CD8-positive, alpha-beta memory T cell (primary cell): ENCODE data around the gene CRY1. TPM values are rescaled to one million over a fixed set of nuclear protein-coding genes. Genes with fewer than 3 reads are reported as not detected.

Experiments
- CTCF ChIA-PET: fragments of 350-600 bp; sonication (Branson Sonifier 250); formaldehyde crosslinking; loops from one replicate; lab custom pipeline; 2021; ENCODE audit warnings: antibody characterized with exemption; lab: Charles Lee
- POLR2A ChIA-PET: fragments of 350-600 bp; sonication (Branson Sonifier 250); formaldehyde crosslinking; loops from one replicate; lab custom pipeline; 2021; ENCODE audit warnings: antibody characterized with exemption; lab: Charles Lee
- DNase-seq, 5 donors: peaks; one replicate each; pipeline versions ENCODE4 v3.0.0 to v3.0.0-alpha.2; 2020 to 2022; ENCODE audit warnings: mixed read lengths in 1 of 5
- H3K27ac ChIP-seq: one replicate; pipeline ENCODE4 v1.7.0; 2013; ENCODE audit warnings: low read depth, mild to moderate bottlenecking, low read length, moderate library complexity
- H3K27me3 ChIP-seq: 2 replicates; pipeline ENCODE4 v1.7.0; 2013; ENCODE audit warnings: low read length, mild to moderate bottlenecking; ENCODE audit not compliant: insufficient read depth, poor library complexity, severe bottlenecking
- H3K36me3 ChIP-seq: 2 replicates; pipeline ENCODE4 v1.7.0; 2013; ENCODE audit warnings: mild to moderate bottlenecking, low read length, moderate library complexity; ENCODE audit not compliant: insufficient read depth
- H3K4me1 ChIP-seq: 2 replicates; pipeline ENCODE4 v1.7.0; 2013; ENCODE audit warnings: mild to moderate bottlenecking, low read length, moderate library complexity; ENCODE audit not compliant: insufficient read depth
- H3K4me3 ChIP-seq: 2 replicates; pipeline ENCODE4 v1.7.0; 2013; ENCODE audit warnings: mild to moderate bottlenecking, low read length
- H3K9me3 ChIP-seq: 2 replicates; pipeline ENCODE4 v1.7.0; 2013; ENCODE audit warnings: mild to moderate bottlenecking, low read length
- H3K27ac Mint-ChIP-seq, 8 donors: one replicate each; pipeline ENCODE4 v1.8.0; 2020 to 2021; ENCODE audit warnings: mixed read lengths in 8 of 8, mild to moderate bottlenecking in 6 of 8, inconsistent platforms in 3 of 8, moderate library complexity in 3 of 8
- H3K27me3 Mint-ChIP-seq, 2 donors: one replicate each; pipeline ENCODE4 v1.8.0; 2020 to 2021; ENCODE audit warnings: mixed read lengths in 2 of 2, mild to moderate bottlenecking in 1 of 2, moderate library complexity in 1 of 2
- H3K36me3 Mint-ChIP-seq, 3 donors: one replicate each; pipeline ENCODE4 v1.8.0; 2020 to 2021; ENCODE audit warnings: mixed read lengths in 3 of 3, inconsistent platforms in 1 of 3, mild to moderate bottlenecking in 1 of 3
- H3K4me1 Mint-ChIP-seq, 3 donors: one replicate each; pipeline ENCODE4 v1.8.0; 2020 to 2021; ENCODE audit warnings: mixed read lengths in 3 of 3, inconsistent platforms in 1 of 3, mild to moderate bottlenecking in 1 of 3
- H3K4me3 Mint-ChIP-seq, 7 donors: one replicate each; pipeline ENCODE4 v1.8.0; 2020 to 2021; ENCODE audit warnings: mixed read lengths in 7 of 7, mild to moderate bottlenecking in 6 of 7, moderate library complexity in 4 of 7, inconsistent platforms in 2 of 7
- H3K9me3 Mint-ChIP-seq, 5 donors: one replicate each; pipeline ENCODE4 v1.8.0; 2020 to 2022; ENCODE audit warnings: mixed read lengths in 5 of 5, mild to moderate bottlenecking in 3 of 5, moderate library complexity in 2 of 5, inconsistent platforms in 1 of 5
- polyA plus RNA-seq: library from polyadenylated mRNA; unstranded; fragments of 300-500 nt; fragmentation: Illumina TruSeq; gene quantifications from one replicate; pipeline ENCODE4 v1.2.3, GENCODE V29; 2021
- total RNA-seq, 2 experiments: library from RNA; stranded (reverse); gene quantifications; one replicate each; pipeline ENCODE4 v1.2.3, GENCODE V29; 2021

CRY1 gene
- total and polyA plus RNA-seq, 3 experiments from 2014 or later, result 29.0 to 38.8 (median 36.6) TPM

DNA sequence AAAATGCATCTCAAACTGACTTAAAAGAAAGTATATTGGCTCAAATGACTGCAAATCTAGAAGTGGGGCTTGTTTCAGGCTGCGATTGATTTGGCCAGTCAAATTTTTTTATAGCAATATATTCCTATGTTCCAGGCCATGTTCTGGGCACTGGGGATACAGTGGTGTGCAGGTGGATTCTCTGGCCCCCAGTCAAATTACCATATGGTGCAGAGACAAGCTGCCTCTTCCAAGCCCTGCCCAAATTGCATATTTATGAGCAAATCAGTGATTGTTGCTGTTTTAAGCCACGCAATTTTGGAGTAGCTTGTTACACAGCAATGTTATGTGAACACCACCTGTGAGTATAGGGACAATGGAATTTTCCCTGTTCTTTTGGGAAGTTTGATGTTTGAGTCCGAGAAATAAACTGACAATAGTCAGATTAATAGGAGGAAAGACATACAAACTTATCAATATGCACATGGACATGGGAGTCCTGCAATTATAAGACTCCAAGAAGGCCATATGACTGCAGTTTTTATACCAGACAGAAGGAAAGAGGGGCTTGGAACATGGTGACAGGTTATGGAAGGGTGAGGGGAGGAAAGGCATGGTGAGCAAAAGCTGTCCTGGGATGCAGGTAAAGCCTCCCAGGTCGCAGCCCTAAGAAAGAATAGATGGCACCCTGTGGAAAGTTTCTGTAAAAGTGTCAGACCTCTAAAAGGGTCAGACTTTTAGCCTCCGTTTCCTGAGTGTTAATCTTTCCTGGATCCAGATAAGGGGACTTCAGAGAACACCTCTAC lies 13.1 kb upstream of the CRY1 start:
- Mint-ChIP-seq H3K36me3 (no peaks in the 10 kb centered on the region), H3K4me3 (no peak overlapping the region), H3K4me1 (peaks cover 0 to 4% (median 0%) of the 10 kb centered on the region in 3 donors), H3K9me3 (peaks cover 0 to 2% (median 0%) of the 10 kb centered on the region in 5 donors), H3K27ac (peak overlapping the region in 1 of 8 donors; percentile 25), H3K27me3 (peaks cover 0 to 25% of the 10 kb centered on the region in 2 donors)
- Histone ChIP-seq H3K4me3 (no peak overlapping the region), H3K27me3 (no peaks in the 10 kb centered on the region), H3K27ac (no peak overlapping the region), H3K4me1 (no peaks in the 10 kb centered on the region), H3K9me3 (no peaks in the 10 kb centered on the region), H3K36me3 (no peaks in the 10 kb centered on the region)
- ChIA-PET POLR2A (no interaction called here), CTCF (interaction anchor here (0.7 to 2.4 kb wide), 2 partner anchors 9 to 93 kb away, joined by 3 to 19 read pairs; no protein-coding TSS in a partner anchor)
- no peak for DNase-seq

DNA sequence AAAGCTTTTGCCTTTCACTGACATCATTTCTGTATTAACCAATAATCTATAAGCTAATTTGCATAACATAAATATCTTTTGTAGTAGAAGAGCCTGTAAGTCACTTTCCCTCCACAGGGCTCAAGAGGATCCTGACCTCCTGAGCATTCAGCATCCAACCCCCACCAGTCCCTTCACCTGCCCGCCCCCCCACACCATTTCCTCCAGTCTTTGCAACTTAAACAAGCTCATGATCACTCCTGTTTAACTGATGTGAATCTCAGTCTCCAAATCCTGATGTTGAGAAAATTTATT lies 12.0 kb upstream of the CRY1 start:
- peaks cover 0 to 28% of the 10 kb centered on the region in 2 donors for H3K27me3 Mint-ChIP-seq

DNA sequence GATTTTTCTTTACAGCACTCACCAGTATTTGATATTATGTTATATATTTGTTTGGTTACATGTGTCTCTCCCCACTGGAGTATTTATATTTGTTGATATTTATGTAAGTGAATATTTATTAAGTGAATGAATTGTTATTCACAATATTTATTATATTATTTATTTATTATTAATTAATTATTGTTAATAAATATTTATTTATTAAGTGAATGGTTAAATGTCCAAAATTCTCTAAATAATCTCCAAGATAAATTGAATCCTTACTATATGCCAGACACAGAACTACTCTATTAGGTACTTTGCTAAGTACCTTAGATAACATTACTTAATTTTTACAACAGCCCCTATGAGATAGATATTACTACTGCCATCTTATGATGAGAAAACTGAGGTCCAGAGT lies 10.2 kb upstream of the CRY1 start:
- Histone ChIP-seq H3K36me3 (no peaks in the 10 kb centered on the region), H3K4me1 (no peaks in the 10 kb centered on the region), H3K27me3 (no peaks in the 10 kb centered on the region), H3K9me3 (no peaks in the 10 kb centered on the region), H3K27ac (no peak overlapping the region), H3K4me3 (no peak overlapping the region)
- Mint-ChIP-seq H3K4me1 (peaks cover 0 to 4% (median 0%) of the 10 kb centered on the region in 3 donors), H3K4me3 (no peak overlapping the region), H3K36me3 (no peaks in the 10 kb centered on the region), H3K27me3 (peaks cover 0 to 35% of the 10 kb centered on the region in 2 donors), H3K9me3 (no peaks in the 10 kb centered on the region), H3K27ac (no peak overlapping the region)
- CTCF ChIA-PET, result interaction anchor here (2.9 kb wide), 1 partner anchor 14 kb away, joined by 18 read pairs; no protein-coding TSS in a partner anchor
- no peak for DNase-seq
- POLR2A ChIA-PET, result interaction anchor here (1.3 kb wide), 1 partner anchor 10 kb away, joined by 3 read pairs; the partner anchor contains the start of gene CRY1

More for the DNA sequence above, 12.0 kb upstream of the CRY1 start:
- ChIA-PET CTCF (interaction anchor here (0.7 to 2.9 kb wide), 15 partner anchors 8 to 804 kb away, joined by 3 to 19 read pairs (median 6); no protein-coding TSS in a partner anchor), POLR2A (interaction anchor here (1.2 kb wide), 1 partner anchor 13 kb away, joined by 3 read pairs; no protein-coding TSS in a partner anchor)
- Mint-ChIP-seq H3K27ac (no peak overlapping the region), H3K4me1 (peaks cover 0 to 4% (median 0%) of the 10 kb centered on the region in 3 donors), H3K36me3 (no peaks in the 10 kb centered on the region), H3K9me3 (peaks cover 0 to 2% (median 0%) of the 10 kb centered on the region in 5 donors), H3K4me3 (no peak overlapping the region)
- no peaks in the 10 kb centered on the region for H3K4me1 ChIP-seq
- H3K36me3 ChIP-seq, result no peaks in the 10 kb centered on the region
- no peak for DNase-seq
- no peak overlapping the region for H3K27ac ChIP-seq
- H3K4me3 ChIP-seq, result no peak overlapping the region
- no peaks in the 10 kb centered on the region for H3K27me3 ChIP-seq
- H3K9me3 ChIP-seq, result no peaks in the 10 kb centered on the region

DNA sequence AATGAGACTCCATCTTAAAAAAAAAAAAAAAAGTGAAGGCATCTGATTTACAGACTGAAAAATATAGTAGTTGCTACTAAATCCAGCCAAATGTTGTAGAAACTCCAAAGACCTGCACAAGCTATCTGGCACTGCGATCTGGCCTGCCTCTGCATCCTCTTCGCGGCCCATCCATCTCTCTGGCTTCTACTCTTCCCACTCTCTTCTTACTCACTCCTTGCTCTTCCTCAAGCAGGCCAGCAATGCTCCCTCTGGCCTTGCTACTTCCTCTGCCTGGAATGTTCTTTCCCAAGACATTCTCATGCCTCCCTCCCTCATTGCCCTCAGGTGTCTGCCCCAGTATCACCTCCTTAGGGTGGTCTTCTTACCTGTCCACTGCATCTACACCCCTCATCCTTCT lies 9.7 kb upstream of the CRY1 start:
- POLR2A ChIA-PET, result interaction anchor here (1.3 kb wide), 1 partner anchor 9 kb away, joined by 3 read pairs; the partner anchor contains the start of gene CRY1
- peak overlapping the region in 1 of 8 donors; percentile 35 for H3K27ac Mint-ChIP-seq
- H3K27ac ChIP-seq, result no peak overlapping the region

DNA sequence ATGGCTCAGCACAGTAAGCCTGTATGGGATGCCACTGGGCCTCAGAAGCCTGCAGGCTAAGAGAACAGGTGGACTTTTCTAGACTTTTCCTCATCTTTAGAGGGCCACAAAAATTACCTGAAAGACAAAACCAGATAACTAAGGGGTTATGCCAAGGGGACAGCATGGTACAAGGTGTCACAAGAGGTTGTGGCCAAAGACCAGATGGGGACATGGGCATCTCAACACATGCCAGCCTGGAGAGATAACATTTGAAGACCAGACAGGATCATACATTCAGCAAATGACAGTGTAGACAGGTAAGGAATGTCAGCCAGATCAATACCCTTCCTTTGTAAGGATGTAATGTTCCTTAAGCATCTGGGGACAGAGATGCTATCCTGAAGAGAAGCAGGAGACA lies 8.9 kb upstream of the CRY1 start:
- Mint-ChIP-seq H3K36me3 (no peaks in the 10 kb centered on the region), H3K27ac (no peak overlapping the region), H3K4me1 (peaks cover 0 to 4% (median 0%) of the 10 kb centered on the region in 3 donors), H3K4me3 (no peak overlapping the region), H3K9me3 (no peaks in the 10 kb centered on the region), H3K27me3 (peaks cover 4 to 40% of the 10 kb centered on the region in 2 donors)
- Histone ChIP-seq H3K36me3 (no peaks in the 10 kb centered on the region), H3K4me3 (no peak overlapping the region), H3K9me3 (no peaks in the 10 kb centered on the region), H3K27me3 (no peaks in the 10 kb centered on the region), H3K4me1 (no peaks in the 10 kb centered on the region), H3K27ac (no peak overlapping the region)
- ChIA-PET POLR2A (no interaction called here), CTCF (no interaction called here)
- DNase-seq, result no peak

More for the DNA sequence above, 9.7 kb upstream of the CRY1 start:
- DNase-seq, result no peak
- H3K4me1 Mint-ChIP-seq, result peaks cover 0 to 4% (median 0%) of the 10 kb centered on the region in 3 donors
- H3K4me3 ChIP-seq, result no peak overlapping the region
- H3K9me3 Mint-ChIP-seq, result no peaks in the 10 kb centered on the region
- no peak overlapping the region for H3K4me3 Mint-ChIP-seq
- no peaks in the 10 kb centered on the region for H3K4me1 ChIP-seq
- H3K36me3 Mint-ChIP-seq, result no peaks in the 10 kb centered on the region
- no peaks in the 10 kb centered on the region for H3K36me3 ChIP-seq
- no peaks in the 10 kb centered on the region for H3K27me3 ChIP-seq
- CTCF ChIA-PET, result interaction anchor here (2.9 kb wide), 1 partner anchor 13 kb away, joined by 18 read pairs; no protein-coding TSS in a partner anchor
- H3K27me3 Mint-ChIP-seq, result peaks cover 0 to 37% of the 10 kb centered on the region in 2 donors
- no peaks in the 10 kb centered on the region for H3K9me3 ChIP-seq

DNA sequence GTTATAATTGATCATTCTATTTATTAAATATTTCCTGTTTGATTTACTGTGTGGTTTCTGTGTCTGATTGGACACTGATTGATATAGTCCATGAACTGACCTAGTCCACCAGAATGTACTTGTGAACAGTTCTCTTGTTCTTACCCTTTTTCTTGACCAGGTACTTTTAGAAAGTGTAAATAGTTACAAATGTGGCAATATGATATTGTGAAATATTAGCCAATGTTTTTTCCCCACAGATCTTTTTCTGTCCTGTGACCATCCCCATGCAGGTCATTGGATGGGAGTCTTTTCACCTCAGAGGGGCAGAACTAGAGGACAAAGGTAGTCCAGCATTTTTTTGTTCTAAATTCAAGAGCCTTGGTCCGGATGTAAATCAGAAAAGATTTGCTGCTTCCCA lies 8.3 kb upstream of the CRY1 start:
- POLR2A ChIA-PET, result no interaction called here
- no peaks in the 10 kb centered on the region for H3K36me3 Mint-ChIP-seq
- peaks cover 5 to 41% of the 10 kb centered on the region in 2 donors for H3K27me3 Mint-ChIP-seq
- no peak overlapping the region for H3K4me3 ChIP-seq
- no peaks in the 10 kb centered on the region for H3K36me3 ChIP-seq
- no peak for DNase-seq
- H3K27me3 ChIP-seq, result no peaks in the 10 kb centered on the region
- H3K9me3 Mint-ChIP-seq, result no peaks in the 10 kb centered on the region
- no peak overlapping the region for H3K4me3 Mint-ChIP-seq
- H3K27ac Mint-ChIP-seq, result no peak overlapping the region
- CTCF ChIA-PET, result no interaction called here
- H3K27ac ChIP-seq, result no peak overlapping the region
- no peaks in the 10 kb centered on the region for H3K9me3 ChIP-seq
- H3K4me1 Mint-ChIP-seq, result peaks cover 0 to 4% (median 0%) of the 10 kb centered on the region in 3 donors
- H3K4me1 ChIP-seq, result no peaks in the 10 kb centered on the region

DNA sequence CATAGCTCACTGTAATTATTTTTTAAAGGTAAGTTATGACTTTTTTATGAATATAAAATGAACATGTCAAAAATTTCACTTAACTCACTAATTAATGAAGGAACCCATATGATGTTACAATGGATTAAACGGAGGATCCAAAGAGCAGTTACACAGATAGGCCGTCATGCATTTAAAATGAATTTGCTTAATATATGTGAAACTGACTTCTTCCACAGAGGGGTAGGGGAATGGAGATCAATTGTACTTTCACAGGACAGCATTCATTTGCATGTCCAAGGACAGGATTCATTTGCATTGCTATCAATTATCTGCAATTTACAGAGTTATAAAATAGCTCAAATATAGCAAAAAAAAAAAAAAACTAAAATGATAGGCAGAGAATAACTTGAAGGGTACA lies 6.6 kb upstream of the CRY1 start:
- Histone ChIP-seq H3K4me3 (no peak overlapping the region), H3K9me3 (no peaks in the 10 kb centered on the region), H3K4me1 (no peaks in the 10 kb centered on the region), H3K27ac (no peak overlapping the region), H3K27me3 (no peaks in the 10 kb centered on the region), H3K36me3 (no peaks in the 10 kb centered on the region)
- no peak for DNase-seq
- no peak overlapping the region for H3K4me3 Mint-ChIP-seq
- peaks cover 0 to 4% (median 0%) of the 10 kb centered on the region in 3 donors for H3K4me1 Mint-ChIP-seq
- H3K36me3 Mint-ChIP-seq, result no peaks in the 10 kb centered on the region
- CTCF ChIA-PET, result interaction anchor here (1.3 kb wide), 1 partner anchor 9 kb away, joined by 4 read pairs; no protein-coding TSS in a partner anchor
- H3K27me3 Mint-ChIP-seq, result peaks cover 8 to 32% of the 10 kb centered on the region in 2 donors
- no peaks in the 10 kb centered on the region for H3K9me3 Mint-ChIP-seq
- POLR2A ChIA-PET, result interaction anchor here (1.4 kb wide), 1 partner anchor 144 kb away, joined by 3 read pairs; the partner anchor contains the start of gene TMEM263
- no peak overlapping the region for H3K27ac Mint-ChIP-seq

DNA sequence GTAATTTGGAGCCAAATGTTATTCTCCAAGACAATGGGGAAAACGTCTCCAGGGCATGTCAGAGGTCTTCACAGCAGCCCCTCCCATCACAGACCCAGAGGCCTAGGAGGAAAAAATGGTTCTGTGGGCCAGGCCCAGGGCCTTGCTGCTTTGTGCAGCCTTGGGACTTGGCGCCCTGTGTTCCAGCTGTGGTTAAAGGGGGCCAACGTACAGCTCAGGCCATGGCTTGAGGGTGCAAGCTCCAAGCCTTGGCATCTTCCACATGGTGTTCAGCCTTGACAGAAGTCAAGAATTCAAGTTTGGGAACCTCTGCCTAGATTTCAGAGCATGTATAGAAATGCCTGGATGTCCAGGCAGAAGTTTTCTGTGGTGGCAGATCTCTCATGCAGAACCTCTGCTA lies 3.2 kb upstream of the CRY1 start:
- H3K27me3 ChIP-seq, result no peaks in the 10 kb centered on the region
- H3K4me3 ChIP-seq, result no peak overlapping the region
- H3K4me1 ChIP-seq, result peaks cover 14% of the 10 kb centered on the region
- DNase-seq, result no peak
- no peaks in the 10 kb centered on the region for H3K9me3 ChIP-seq
- H3K4me3 Mint-ChIP-seq, result no peak overlapping the region
- no peak overlapping the region for H3K27ac ChIP-seq
- H3K27me3 Mint-ChIP-seq, result peaks cover 12 to 32% of the 10 kb centered on the region in 2 donors
- H3K36me3 ChIP-seq, result no peaks in the 10 kb centered on the region
- no peaks in the 10 kb centered on the region for H3K9me3 Mint-ChIP-seq
- H3K27ac Mint-ChIP-seq, result no peak overlapping the region
- peaks cover 0 to 6% (median 0%) of the 10 kb centered on the region in 3 donors for H3K36me3 Mint-ChIP-seq
- peaks cover 10 to 13% (median 10%) of the 10 kb centered on the region in 3 donors for H3K4me1 Mint-ChIP-seq
- POLR2A ChIA-PET, result interaction anchor here (0.7 kb wide), 1 partner anchor 37 kb away, joined by 3 read pairs; no protein-coding TSS in a partner anchor
- CTCF ChIA-PET, result no interaction called here
